Sigmoid colon (tissue), 4 donors: ENCODE measurements around the gene LSM12.

ENCODE experiments used
- CTCF ChIP-seq, 4 experiments: fragments of 450-650 bp in 3 of 4; fragments of 200-600 bp in 1 of 4; IDR thresholded peaks; one replicate each; pipeline ENCODE4 v1.5.1; 2016 to 2019; ENCODE audit warnings: antibody characterized with exemption in 4 of 4, mild to moderate bottlenecking in 3 of 4, moderate library complexity in 2 of 4
- EP300 ChIP-seq, 4 donors: sonication (generic); formaldehyde crosslinking; IDR thresholded peaks; one replicate each; pipeline ENCODE4 v1.6.1; 2017; ENCODE audit warnings: antibody characterized with exemption in 4 of 4
- POLR2A ChIP-seq, 2 donors: fragments of 450-650 bp; IDR thresholded peaks; one replicate each; pipeline ENCODE4 v1.6.1; 2016; ENCODE audit warnings: antibody characterized with exemption in 2 of 2, mild to moderate bottlenecking in 2 of 2, moderate library complexity in 2 of 2
- POLR2AphosphoS5 ChIP-seq, 4 donors: sonication (generic); formaldehyde crosslinking; IDR thresholded peaks; one replicate each; pipeline ENCODE4 v1.6.1; 2017; ENCODE audit warnings: antibody characterized with exemption in 4 of 4

- TF ChIP-seq CTCF (IDR thresholded peaks at IDR 0.05) (no peak), POLR2A (IDR thresholded peaks at IDR 0.05) (no peak), EP300 (IDR thresholded peaks at IDR 0.05) (no peak), POLR2AphosphoS5 (IDR thresholded peaks at IDR 0.05) (no peak)
Observed at GRCh38 chr17:44044071-44044470, 22.4 kb downstream of the LSM12 start.
